Activated CD8-positive, alpha-beta memory T cell treated with anti-CD3 and anti-CD28 coated beads for 36 hours (primary cell): ENCODE measurements around the gene SOCS3. TPM values are rescaled to one million over a fixed set of nuclear protein-coding genes. Genes with fewer than 3 reads are reported as not detected.
"Not testable (repeated sequence)": the region's sequence is repeated elsewhere in the genome, so short reads cannot be mapped to it uniquely, and the experiment has no call there.

Source experiments
- CTCF ChIA-PET: fragments of 350-600 bp; sonication (Branson Sonifier 250); formaldehyde crosslinking; loops from one replicate; lab custom pipeline; 2021; ENCODE audit warnings: antibody characterized with exemption; lab: Charles Lee
- POLR2A ChIA-PET: fragments of 350-600 bp; sonication (Branson Sonifier 250); formaldehyde crosslinking; loops from one replicate; lab custom pipeline; 2021; ENCODE audit warnings: antibody characterized with exemption; lab: Charles Lee
- total RNA-seq, 2 experiments: library from RNA; stranded (reverse); gene quantifications; one replicate each; pipeline ENCODE4 v1.2.3, GENCODE V29; 2021

SOCS3 gene
- total RNA-seq, 2 experiments from 2014 or later, result 27.8 to 28.6 TPM

GRCh38 chr17:78313735-78314648 is 45.9 kb downstream of the SOCS3 start:
- ChIA-PET POLR2A (interaction anchor here (0.6 to 1.6 kb wide), 4 partner anchors 47 to 128 kb away, joined by 3 to 5 read pairs (median 4); no protein-coding TSS in a partner anchor), CTCF (interaction anchor here (0.5 to 5.7 kb wide), 11 partner anchors 8 to 390 kb away, joined by 3 to 20 read pairs (median 3); partner anchors contain the start of gene SOCS3)

GRCh38 chr17:78309659-78310255 is 50.1 kb downstream of the SOCS3 start:
- CTCF ChIA-PET, result interaction anchor here (1.2 kb wide), 1 partner anchor 11 kb away, joined by 3 read pairs; no protein-coding TSS in a partner anchor
- POLR2A ChIA-PET, result not testable (repeated sequence)

- ChIA-PET CTCF (interaction anchor here (1.7 kb wide), 1 partner anchor 8 kb away, joined by 4 read pairs; no protein-coding TSS in a partner anchor), POLR2A (no interaction called here)
These were observed 51.8 kb downstream of the SOCS3 start for GRCh38 chr17:78307887-78308638.

GRCh38 chr17:78306913-78307312 is 53.0 kb downstream of the SOCS3 start:
- CTCF ChIA-PET, result interaction anchor here (1.7 kb wide), 1 partner anchor 10 kb away, joined by 4 read pairs; no protein-coding TSS in a partner anchor
- POLR2A ChIA-PET, result no interaction called here

Other genes with a start within 250 kb of the SOCS3 start
- gene TMC6, start 231.3 kb downstream of the SOCS3 start, total RNA-seq, result 100 to 1,000 TPM; 128 to 132 TPM
- gene TMC8, start 229.3 kb downstream of the SOCS3 start, total RNA-seq, result 100 to 1,000 TPM; 139 to 144 TPM
- not detected for gene C17orf99, start 213.7 kb downstream of the SOCS3 start, total RNA-seq
- gene SYNGR2, start 191.5 kb downstream of the SOCS3 start, total RNA-seq, result 100 to 1,000 TPM; 160 to 170 TPM
- 100 to 1,000 TPM; 111 TPM for gene TK1, start 173.0 kb downstream of the SOCS3 start, total RNA-seq
- gene AFMID, start 172.7 kb downstream of the SOCS3 start, total RNA-seq, result 10 to 100 TPM; 37.2 to 38.2 TPM
- gene BIRC5, start 145.8 kb downstream of the SOCS3 start, total RNA-seq, result 10 to 100 TPM; 70.0 to 75.6 TPM
- not detected for gene TMEM235, start 128.4 kb downstream of the SOCS3 start, total RNA-seq
- 10 to 100 TPM; 54.1 to 54.3 TPM for gene PGS1, start 18.6 kb upstream of the SOCS3 start, total RNA-seq
- gene DNAH17, start 217.3 kb upstream of the SOCS3 start, total RNA-seq, result under 1 TPM; 0.08 to 0.10 TPM